Small intestine (tissue), 7 donors: ENCODE data around the gene CNTN5. TPM values are rescaled to one million over a fixed set of nuclear protein-coding genes. Genes with fewer than 3 reads are reported as not detected.

Experiments
- DNase-seq, 2 donors: peaks; one replicate each; pipeline versions ENCODE4 v3.0.0 to v3.0.0-alpha.2; 2013
- FAIRE-seq: peaks from 2 replicates; lab custom pipeline; 2012; peaks lifted over from hg19 to GRCh38; lab: Jason Lieb, UNC
- H3K27ac ChIP-seq, 3 donors: one replicate each; pipeline ENCODE4 v1.5.1; 2013; ENCODE audit warnings: low read length in 2 of 3, mild to moderate bottlenecking in 2 of 3, control low read depth in 1 of 3, inconsistent platforms in 1 of 3, low read depth in 1 of 3, moderate library complexity in 1 of 3
- H3K27me3 ChIP-seq, 3 donors: one replicate each; pipeline ENCODE4 v1.6.1; 2013; ENCODE audit warnings: low read length in 3 of 3, inconsistent platforms in 1 of 3; ENCODE audit not compliant: control insufficient read depth in 3 of 3, insufficient read depth in 3 of 3
- H3K36me3 ChIP-seq, 3 donors: one replicate each; pipeline ENCODE4 v1.6.1; 2013; ENCODE audit warnings: low read length in 3 of 3, inconsistent platforms in 1 of 3, low read depth in 1 of 3, mild to moderate bottlenecking in 1 of 3, moderate library complexity in 1 of 3; ENCODE audit not compliant: control insufficient read depth in 3 of 3, insufficient read depth in 2 of 3
- H3K4me1 ChIP-seq, 3 donors: one replicate each; pipeline ENCODE4 v1.6.1; 2013; ENCODE audit warnings: low read length in 2 of 3, inconsistent platforms in 1 of 3, low read depth in 1 of 3, mild to moderate bottlenecking in 1 of 3, moderate library complexity in 1 of 3; ENCODE audit not compliant: control insufficient read depth in 3 of 3, insufficient read depth in 2 of 3
- H3K4me3 ChIP-seq, 3 donors: one replicate each; pipeline ENCODE4 v1.5.1; 2013; ENCODE audit warnings: low read length in 3 of 3, control low read depth in 1 of 3, inconsistent platforms in 1 of 3, low read depth in 1 of 3, mild to moderate bottlenecking in 1 of 3, moderate library complexity in 1 of 3
- H3K9me3 ChIP-seq, 2 donors: one replicate each; pipeline ENCODE4 v1.6.1; 2013; ENCODE audit warnings: low read depth in 1 of 2, low read length in 1 of 2; ENCODE audit not compliant: control insufficient read depth in 2 of 2, insufficient read depth in 1 of 2
- WGBS, 3 donors: extraction: QIAGEN DNeasy Blood & Tissue Kit; methylation state at CpG; one replicate each; pipeline ENCODE4 v1.1.7; 2013; 5-methylcytosine and 5-hydroxymethylcytosine counted together
- polyA plus RNA-seq, 4 donors: library from polyadenylated mRNA; stranded (reverse) in 3 of 4; unstranded in 1 of 4; fragments of 200-250 nt in 3 of 4; fragments of 120-200 nt in 1 of 4; gene quantifications; one replicate each; pipeline versions ENCODE4 v1.2.1 to v1.2.3, GENCODE V29; 2013
- donor health status: healthy with polysubstance abuse.
- donor health status: control.
- donor health status: control.
- donor health status: Bipolar disorder and iron deficiency.
- donor health status: healthy.

The CNTN5 gene
- polyA plus RNA-seq, 4 donors, result 0.04 to 0.09 TPM; not detected in 2

- Histone ChIP-seq H3K9me3 (no peaks in the 10 kb centered on the region), H3K27me3 (no peaks in the 10 kb centered on the region), H3K27ac (no peak overlapping the region), H3K36me3 (no peaks in the 10 kb centered on the region), H3K4me1 (no peaks in the 10 kb centered on the region), H3K4me3 (no peak overlapping the region)
- 65 to 71% (median 65%) methylated on average over 2 of the region's 2 CpGs for WGBS, 3 donors
- DNase-seq (no peak), FAIRE-seq (no peak)
Measured at GRCh38 chr11:100080381-100080780, 1059.6 kb downstream of the CNTN5 start.

GRCh38 chr11:100080821-100081220, 1060.1 kb downstream of the CNTN5 start:
- FAIRE-seq (no peak), DNase-seq (no peak)
- H3K9me3 ChIP-seq, result no peaks in the 10 kb centered on the region
- H3K4me3 ChIP-seq, result no peak overlapping the region
- no peaks in the 10 kb centered on the region for H3K27me3 ChIP-seq
- no peaks in the 10 kb centered on the region for H3K4me1 ChIP-seq
- H3K27ac ChIP-seq, result no peak overlapping the region
- no peaks in the 10 kb centered on the region for H3K36me3 ChIP-seq

GRCh38 chr11:100093698-100094097, 1072.9 kb downstream of the CNTN5 start:
- Histone ChIP-seq H3K27me3 (no peaks in the 10 kb centered on the region), H3K27ac (no peak overlapping the region), H3K36me3 (no peaks in the 10 kb centered on the region), H3K4me1 (no peaks in the 10 kb centered on the region), H3K4me3 (no peak overlapping the region), H3K9me3 (no peaks in the 10 kb centered on the region)
- 71 to 82% (median 81%) methylated on average over 2 of the region's 2 CpGs for WGBS, 3 donors
- FAIRE-seq, result no peak
- DNase-seq, result no peak

- Histone ChIP-seq H3K27me3 (no peaks in the 10 kb centered on the region), H3K4me1 (no peaks in the 10 kb centered on the region), H3K9me3 (no peaks in the 10 kb centered on the region), H3K27ac (no peak overlapping the region), H3K4me3 (no peak overlapping the region), H3K36me3 (no peaks in the 10 kb centered on the region)
- no peak for DNase-seq
- WGBS, 3 donors, result 61 to 73% (median 68%) methylated on average over 4 of the region's 4 CpGs
- no peak for FAIRE-seq
Measured at GRCh38 chr11:100094121-100094865, 1073.5 kb downstream of the CNTN5 start.

GRCh38 chr11:100095809-100096208, 1075.1 kb downstream of the CNTN5 start:
- no peaks in the 10 kb centered on the region for H3K36me3 ChIP-seq
- no peaks in the 10 kb centered on the region for H3K4me1 ChIP-seq
- no peak for DNase-seq
- no peak overlapping the region for H3K27ac ChIP-seq
- no peaks in the 10 kb centered on the region for H3K27me3 ChIP-seq
- H3K4me3 ChIP-seq, result no peak overlapping the region
- no peak for FAIRE-seq
- no peaks in the 10 kb centered on the region for H3K9me3 ChIP-seq
- WGBS, 3 donors, result 72 to 77% (median 77%) methylated on average over 3 of the region's 3 CpGs

- H3K27ac ChIP-seq, result no peak overlapping the region
- H3K9me3 ChIP-seq, result no peaks in the 10 kb centered on the region
- FAIRE-seq (no peak), DNase-seq (no peak)
- WGBS, 3 donors, result 77 to 88% (median 84%) methylated on average over 3 of the region's 3 CpGs
- H3K4me1 ChIP-seq, result no peaks in the 10 kb centered on the region
- H3K27me3 ChIP-seq, result no peaks in the 10 kb centered on the region
- H3K4me3 ChIP-seq, result no peak overlapping the region
- no peaks in the 10 kb centered on the region for H3K36me3 ChIP-seq
Measured at GRCh38 chr11:100098560-100098959, 1077.8 kb downstream of the CNTN5 start.

- DNase-seq (peak in 1 of 2 donors; percentile 1), FAIRE-seq (no peak)
- Histone ChIP-seq H3K36me3 (no peaks in the 10 kb centered on the region), H3K4me1 (no peaks in the 10 kb centered on the region), H3K4me3 (no peak overlapping the region), H3K9me3 (no peaks in the 10 kb centered on the region), H3K27ac (no peak overlapping the region), H3K27me3 (no peaks in the 10 kb centered on the region)
- 55 to 65% (median 65%) methylated on average over 4 of the region's 4 CpGs for WGBS, 3 donors
Measured at GRCh38 chr11:100105255-100105981, 1084.7 kb downstream of the CNTN5 start.

GRCh38 chr11:100105982-100106358, 1085.2 kb downstream of the CNTN5 start:
- FAIRE-seq, result no peak
- WGBS, 3 donors, result 10 to 22% (median 13%) methylated on average over 3 of the region's 3 CpGs

More at GRCh38 chr11:100105982-100106358, 1085.2 kb downstream of the CNTN5 start:
- H3K4me3 ChIP-seq, result no peak overlapping the region
- no peaks in the 10 kb centered on the region for H3K9me3 ChIP-seq
- H3K4me1 ChIP-seq, result no peaks in the 10 kb centered on the region
- no peaks in the 10 kb centered on the region for H3K27me3 ChIP-seq
- DNase-seq, result peak; percentile 18 to 26
- no peak overlapping the region for H3K27ac ChIP-seq
- no peaks in the 10 kb centered on the region for H3K36me3 ChIP-seq
